HG03196 (cell line): Measurements from ENCODE around the gene CCDC167.

Source experiments
- ATAC-seq: cut with Tn5 transposase; IDR thresholded peaks from one replicate; pipeline ENCODE4 v1.9.1; 2021; ENCODE audit not compliant: unreplicated experiment

CCDC167 gene

DNA sequence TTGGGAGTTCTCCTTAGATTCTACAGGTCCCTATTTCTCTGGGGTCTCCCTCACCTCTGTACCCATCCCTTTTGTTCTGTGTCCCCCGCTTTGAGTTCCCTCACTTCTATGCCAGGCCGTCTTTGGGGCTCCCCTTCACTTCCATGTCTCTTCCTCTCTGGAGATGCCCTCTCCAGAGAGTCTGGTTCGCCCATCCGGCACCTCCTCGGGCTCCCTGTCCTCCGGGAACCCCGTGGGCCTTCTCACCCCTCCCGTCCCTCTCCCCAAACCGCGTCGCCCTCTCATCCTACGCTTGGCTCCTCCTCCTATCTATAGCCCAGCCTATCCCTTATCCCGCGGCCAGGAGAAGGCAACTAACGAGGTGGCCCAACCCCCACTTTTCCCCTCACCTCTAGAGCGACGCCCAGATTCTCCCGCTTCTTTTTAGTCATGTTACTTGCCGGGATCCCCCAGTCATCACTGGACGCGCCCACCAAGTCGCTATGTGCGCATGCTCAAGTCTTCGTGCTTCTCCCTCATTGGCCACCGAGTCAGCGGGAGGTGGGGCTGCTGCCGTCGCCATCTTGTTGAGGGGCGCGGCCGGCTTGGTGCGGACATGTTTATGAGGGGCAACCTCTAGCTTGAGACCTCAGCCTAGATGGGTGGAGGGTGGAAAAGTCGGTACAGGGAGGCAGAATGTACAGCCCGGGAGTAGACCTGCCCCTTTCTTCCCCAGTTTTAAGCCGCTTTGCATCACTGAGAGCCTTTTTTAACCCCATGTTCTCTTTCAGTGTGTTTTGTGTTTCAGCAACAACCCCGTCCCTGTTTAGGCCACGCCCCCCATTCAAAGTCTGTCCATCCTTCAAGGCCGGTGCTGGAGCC, at the start of gene CCDC167:
CCDC167 (minus strand) TSS at position 461 of the 861 bp plus-strand sequence; CDS start at position 431, 30 bp downstream.
- ATAC-seq, result peak; percentile 83

DNA sequence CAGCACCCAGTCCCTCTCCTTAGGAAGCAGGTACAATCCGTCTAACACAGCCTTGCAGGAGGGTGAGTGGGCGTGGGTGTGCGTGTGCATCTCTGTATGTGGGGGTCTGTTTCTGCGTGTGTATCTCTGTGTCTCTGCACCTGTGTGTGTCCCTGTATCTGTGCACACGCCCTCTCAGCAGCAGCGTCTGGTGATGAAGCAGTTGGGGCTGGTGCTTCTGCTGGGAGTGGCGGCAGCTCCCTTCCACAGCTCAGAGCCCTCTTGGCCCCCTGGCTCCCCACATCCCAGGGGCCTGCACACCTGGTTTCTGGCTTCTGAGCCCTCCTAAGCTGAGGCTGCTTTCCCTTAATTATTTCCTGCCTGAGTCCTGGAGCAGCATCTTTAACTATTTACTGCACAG, 49.5 kb upstream of the CCDC167 start:
- ATAC-seq, result no peak

DNA sequence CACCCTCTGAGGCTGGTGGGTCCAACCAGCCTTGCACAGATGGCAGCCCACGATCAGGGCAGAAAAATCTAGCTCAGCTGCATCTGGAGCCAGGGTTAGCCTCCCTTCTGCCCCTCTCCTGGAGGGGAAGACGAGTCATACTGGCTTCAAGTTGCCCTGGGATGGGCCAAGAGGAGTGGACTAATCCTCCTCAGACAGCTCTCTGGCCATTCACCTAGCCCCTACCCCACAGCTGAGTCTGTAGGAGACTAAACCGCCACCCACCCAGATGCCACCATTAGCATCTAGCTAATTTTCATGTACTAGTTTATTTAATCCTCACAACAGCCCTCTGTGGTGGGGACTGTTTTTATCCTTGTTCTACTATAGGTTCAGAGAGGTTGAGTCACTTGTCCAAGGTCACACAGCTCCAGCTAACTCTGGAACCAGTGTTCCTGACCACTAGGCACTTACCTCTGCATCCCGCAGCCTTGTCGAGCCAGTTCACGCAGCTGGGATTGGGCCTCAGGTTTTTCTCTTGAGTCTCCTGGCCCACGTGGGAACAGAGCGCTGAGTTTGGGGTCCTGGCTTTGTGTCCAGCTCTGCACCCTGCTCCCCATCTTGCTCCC, 48.5 kb upstream of the CCDC167 start:
- ATAC-seq, result no peak

DNA sequence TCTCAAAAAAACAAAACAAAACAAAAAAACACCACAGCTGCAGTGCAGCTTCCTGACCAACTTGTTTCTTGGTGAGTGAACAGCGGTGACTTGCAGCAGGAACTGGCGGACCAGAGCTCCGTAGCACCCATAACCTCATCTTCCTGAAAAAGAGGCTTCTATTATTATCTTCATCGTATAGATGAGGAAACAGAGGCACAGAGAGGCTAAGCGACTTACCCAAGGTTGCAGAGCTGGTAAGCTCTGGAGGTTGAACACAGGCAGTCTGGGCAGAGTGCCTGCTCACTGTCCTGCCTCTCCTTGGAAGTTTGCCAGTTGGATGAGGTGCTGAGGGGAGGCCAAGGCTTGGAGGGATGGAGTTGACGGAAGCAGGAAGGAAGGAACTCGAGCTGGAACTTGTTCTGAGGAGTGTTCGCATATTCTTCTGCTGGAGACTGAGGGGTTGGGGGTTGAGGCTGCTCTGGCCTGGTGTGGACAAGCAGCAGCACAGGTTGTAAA, 47.9 kb upstream of the CCDC167 start:
- peak; percentile 34 for ATAC-seq

DNA sequence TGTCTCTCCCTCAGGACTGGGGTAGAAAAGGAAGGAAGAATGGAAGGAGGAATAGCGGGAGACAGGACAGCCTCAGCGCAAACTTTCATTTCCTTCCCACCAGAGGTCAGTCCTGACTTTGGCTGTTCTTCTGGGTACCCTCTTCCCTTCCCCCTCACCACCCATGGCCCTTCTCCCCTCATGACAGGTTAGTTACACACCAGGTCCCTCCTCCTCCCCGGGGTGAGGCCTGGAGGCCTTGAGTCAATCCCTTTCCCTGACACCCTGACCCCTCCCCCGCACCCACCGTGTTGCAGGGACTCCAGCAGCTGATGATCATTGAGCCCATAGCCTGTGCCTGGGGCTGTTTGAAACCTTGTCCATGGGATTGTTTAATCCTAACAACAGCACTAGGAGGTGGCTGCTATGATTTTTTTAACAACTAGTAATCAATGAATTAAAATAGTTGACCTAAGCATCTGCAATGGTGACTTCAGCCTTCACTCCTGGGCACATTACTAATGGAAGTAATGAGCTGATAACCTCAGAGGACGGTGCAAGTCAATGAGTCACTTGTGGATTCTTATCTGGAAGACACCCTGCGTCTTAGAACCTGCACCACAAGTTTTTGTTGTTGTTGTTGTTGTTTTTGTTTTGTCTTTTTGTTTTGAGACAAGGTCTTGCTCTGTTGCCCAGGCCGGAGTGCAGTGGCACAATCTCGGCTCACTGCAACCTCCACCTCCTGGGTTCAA, 46.6 kb upstream of the CCDC167 start:
- no peak for ATAC-seq

DNA sequence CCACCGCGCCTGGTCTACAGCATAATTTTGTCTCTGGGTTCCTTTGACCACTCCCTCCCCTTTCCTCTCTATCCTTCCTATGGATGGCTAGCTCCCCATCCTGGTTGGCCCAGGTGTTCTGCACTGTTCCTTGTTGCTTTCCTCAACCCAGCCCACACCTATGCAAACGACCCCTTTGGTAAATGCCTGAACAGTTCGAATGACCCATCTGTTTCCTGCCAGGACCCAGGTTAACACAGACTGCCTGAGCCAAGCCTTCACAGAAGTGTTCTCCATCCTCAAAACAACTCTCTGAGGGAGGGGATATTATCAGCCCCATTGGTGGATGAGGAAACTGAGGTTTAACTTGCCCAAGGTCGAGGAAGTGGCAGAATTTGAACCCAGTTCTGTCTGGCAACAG, 44.8 kb upstream of the CCDC167 start:
- ATAC-seq, result no peak

DNA sequence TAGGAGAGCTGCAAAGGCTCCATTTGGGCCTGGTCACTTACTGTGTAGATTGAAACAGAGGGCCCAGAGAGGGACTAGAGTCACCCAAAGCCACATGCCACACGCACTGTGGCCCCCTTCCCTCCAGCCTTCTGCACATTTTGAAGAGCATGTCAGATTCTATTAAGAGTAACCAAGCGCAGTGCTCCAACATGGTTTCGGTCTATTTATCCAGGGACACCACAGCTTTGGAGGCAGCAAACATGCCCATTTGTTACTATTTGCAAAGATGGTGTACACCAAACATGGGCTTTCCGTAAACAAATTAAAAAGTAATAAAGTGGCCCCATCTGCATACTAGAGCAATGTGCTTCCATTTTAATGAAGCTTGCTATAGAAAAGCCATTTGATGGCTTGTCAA, 43.7 kb upstream of the CCDC167 start:
- no peak for ATAC-seq

DNA sequence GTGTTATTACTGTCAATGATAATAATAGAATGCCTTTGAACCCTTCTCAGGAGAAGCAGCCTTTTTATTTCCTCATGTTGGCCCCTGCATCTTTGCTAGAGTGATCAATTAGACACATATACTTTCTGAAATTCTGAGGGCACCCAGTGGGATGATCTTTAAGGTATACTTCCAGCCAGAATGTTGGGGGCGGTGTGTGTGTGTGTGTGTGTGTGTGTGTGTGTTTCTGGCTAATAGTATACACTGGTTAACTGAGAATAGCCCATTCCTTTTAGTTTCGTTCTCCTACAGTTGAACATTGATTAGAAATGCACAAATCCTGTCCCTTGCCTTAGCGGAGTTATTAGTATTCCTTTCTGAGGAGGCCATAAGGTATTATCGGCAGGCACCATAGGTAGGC, 41.7 kb upstream of the CCDC167 start:
- no peak for ATAC-seq

DNA sequence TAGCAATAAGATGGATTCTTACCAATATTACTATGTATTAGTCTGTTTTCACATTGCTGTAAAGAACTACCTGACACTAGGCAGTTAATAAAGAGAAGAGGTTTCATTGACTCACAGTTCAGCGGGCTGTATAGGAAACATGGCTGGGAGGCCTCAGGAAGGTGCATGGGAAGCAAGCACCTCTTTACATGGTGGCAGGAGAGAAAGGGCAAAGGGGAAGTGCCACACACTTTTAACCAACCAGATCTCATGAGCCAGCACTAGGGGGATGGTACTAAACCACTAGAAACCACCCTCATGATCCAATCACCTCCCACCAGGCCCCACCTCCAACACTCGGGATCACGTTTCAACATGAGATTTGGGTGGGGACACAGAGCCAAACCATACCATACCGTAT, 40.7 kb upstream of the CCDC167 start:
- no peak for ATAC-seq

DNA sequence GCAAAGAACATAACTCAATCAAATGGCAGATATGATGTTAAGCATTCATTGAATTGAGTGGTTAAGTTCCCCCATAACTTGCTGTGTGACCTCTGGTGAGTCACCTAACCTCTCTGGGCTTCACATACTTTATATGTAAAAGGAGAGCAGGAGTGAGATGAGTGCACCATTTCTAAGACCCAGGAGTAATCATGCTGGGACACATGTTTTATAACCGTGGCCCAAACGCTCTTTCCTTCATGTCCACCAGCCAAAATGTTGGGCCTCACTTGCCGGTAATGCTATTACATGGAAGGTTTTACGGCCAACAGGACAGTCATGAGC, 40.3 kb upstream of the CCDC167 start:
- no peak for ATAC-seq

DNA sequence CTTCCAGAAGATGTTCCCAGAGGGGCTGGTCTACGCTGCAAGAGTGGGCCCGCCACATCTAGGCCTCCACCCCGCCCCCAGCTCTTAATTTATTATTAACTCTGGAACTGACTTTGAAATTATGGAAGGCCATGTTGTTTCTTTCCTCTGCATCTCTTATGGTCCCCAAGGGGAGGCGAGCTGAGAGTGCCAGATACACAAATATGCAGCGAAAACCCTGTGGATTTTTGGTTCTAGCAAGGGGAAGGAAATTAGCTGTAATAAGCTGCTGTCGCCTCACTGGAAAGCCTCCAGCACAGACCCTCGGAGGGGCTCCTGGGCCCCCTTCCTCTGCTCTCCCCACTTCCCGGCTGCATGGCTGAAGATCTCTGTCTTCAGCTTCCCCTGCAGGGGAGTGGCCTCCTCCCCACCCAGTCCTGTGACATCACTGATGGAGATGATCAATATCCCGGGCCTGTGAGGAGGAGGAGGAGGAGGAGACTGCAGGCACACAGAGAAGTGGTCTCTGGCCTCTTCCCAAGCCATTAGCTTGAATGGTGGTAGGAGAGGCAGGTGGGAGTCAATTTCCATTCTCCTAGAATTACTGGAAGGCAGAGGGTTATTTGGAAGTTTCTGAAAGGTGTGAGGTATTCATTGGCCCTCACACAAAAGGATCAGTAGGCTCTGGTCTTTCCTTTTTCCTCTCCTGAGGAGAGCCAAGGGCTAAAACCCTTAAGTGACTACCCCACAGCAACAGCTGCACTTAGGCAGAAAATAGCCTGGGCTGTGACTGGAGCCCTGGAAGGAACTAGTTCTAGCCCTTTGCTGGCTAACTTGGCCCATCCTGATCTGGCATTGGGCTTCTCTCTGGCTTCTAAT, 39.7 kb upstream of the CCDC167 start:
- no peak for ATAC-seq

DNA sequence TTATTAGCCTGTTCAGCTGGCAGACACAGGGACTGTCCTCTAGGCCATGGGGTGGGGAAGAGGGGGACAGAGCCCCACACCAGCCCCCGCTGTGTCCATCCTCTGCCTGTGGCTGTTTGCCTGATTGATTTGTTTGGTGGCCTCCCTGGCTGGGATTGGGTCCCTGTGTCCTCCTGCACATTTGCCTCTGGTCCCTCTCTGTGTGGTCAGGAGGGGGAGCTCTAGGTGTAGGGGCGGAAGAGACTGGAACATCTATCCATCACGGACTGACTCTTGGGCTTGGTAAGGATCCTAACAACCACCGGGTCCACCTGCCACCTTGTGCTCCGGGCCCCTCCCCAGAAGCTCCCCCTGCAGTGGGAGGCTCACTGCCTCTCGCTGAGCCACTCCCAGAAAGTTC, 38.4 kb upstream of the CCDC167 start:
- no peak for ATAC-seq

DNA sequence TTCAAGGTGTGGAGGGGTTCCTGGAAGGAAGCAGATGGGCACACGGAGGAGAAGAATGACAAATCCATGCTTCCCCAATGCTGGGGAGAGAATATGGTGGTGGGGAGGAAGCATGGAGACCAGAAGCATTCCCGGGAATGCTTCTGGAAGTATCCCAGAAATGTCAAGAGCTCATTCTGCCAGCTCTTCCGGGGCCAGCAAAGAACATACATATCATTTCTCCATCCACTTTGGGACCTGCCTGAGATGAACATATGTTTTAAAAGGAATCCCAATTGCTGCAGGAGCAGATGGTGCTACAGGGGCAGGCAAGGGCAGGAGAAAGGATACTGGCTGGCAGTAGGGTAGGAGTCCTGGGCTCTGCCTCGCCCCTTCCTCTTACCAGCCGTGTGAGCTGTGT, 37.9 kb upstream of the CCDC167 start:
- ATAC-seq, result no peak

DNA sequence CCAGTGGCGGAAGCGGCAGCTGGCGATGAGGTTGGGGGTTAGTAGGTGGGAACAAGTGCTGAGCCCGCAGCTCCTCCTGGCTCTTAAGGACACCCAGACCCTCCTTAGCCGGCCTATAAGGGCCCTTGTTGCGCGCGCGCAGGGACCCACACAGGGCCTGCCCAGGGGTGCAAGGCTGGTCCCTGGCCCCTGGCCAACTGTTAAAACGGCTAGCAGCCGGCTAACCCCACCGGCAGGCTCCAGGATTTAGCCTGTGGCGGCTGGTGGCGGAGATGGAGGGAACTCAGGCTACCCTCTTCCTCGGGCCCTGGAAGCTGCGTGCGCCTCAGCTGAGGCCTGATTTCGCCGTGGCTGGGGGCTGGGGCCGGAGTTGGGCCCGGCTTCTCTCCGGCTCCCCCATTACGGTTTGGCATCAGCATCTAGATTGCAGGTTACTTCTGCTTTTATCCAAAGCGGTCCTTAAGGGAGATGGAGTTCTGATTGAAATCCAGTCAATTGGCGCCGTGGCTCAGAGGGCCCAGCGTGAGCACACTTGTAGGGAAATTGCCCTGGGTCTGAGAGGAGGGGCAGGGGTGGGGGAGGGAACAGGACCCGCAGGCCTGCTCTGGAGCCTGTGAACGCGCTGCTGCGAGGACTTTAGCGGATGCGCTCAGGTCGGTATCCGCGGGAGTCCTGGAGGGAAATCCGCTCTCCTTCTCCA, 36.9 kb upstream of the CCDC167 start:
- no peak for ATAC-seq

DNA sequence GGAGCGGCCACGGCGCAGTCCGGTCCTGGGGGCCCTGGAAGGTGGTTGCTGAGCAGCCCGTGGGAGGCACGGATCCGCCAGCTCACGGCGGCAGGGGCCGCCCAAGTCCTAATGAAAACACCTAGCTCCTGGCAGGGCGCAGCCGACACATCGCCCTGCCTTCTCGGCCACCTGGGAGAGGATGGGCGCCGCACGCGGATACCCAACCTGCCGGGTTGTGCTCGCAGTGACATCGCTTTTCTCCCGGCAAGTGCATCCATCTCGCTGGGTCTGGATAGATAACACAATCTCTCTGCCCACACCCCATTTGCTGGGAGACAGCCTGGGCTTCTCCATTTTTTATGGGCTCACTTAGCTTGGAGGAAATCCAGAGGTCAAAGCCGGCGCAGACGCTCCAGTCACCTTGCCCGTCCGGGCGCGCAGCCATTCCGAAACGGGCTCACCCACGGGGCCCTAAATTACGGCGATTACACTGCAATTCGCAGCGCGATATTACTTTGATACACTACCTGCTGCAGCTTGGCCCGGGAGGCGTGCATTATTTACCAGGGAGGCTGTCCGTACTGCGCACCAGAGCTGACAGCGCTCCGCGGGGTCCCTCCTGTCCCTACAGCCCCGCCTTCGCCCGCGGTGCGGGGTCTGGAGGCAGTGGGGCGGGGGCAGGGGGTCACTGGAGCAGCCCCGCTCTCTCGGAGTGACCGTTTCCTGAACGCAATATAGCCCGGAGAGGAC, 36.2 kb upstream of the CCDC167 start:
- ATAC-seq, result no peak

DNA sequence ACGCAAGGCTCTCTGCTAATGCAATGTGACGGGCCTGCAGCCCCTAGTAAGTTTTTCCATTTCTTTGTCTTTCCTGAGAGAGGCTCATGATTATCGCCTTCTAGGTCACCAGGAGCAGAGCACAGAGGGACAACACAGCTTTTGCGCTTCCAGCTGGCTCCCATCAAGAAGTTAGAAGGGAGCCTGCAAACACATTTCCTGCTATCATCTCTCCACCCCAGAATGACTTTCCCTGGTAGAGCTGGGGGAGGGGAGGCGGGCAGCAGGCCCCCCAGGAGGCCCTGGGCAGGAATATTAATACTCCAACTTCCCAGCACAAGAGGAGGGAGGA, 35.7 kb upstream of the CCDC167 start:
- ATAC-seq, result no peak

DNA sequence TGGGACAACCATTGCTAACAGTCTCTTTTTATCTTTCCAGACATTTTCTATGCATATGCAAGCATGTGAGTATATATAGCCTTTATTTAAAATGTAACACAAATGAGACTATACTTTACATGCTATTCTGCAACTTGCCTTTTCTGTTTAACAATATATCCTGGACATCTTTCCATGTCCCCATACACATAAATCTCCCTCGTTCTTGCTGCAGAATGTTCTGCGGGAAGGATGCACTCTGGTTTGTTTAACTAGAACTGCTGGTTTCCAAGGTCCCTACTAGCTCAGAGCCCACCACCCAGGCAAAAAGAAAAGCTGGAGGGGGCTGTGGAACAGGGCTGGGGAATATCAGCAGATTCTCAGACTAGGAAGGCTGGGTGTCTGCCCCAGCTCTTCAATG, 35.2 kb upstream of the CCDC167 start:
- ATAC-seq, result no peak

DNA sequence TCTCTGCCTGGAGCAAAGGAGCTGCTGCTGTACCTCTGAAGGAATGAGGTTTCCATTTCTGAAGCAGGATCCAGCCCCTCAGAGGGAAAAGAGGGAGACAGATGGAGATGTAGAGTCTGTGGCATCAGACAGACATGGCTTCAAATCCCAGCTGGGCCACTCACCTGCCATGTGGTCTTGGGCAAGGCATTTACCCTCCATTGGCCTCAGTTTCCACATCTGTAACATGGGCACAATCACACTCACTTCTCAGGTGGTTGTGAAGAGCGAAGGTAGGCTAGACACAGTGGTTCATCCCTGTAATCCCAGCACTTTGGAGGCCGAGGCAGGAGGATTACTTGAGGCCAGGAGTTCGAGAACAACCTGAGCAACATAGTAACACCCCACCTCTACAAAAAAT, 32.4 kb upstream of the CCDC167 start:
- ATAC-seq, result no peak

DNA sequence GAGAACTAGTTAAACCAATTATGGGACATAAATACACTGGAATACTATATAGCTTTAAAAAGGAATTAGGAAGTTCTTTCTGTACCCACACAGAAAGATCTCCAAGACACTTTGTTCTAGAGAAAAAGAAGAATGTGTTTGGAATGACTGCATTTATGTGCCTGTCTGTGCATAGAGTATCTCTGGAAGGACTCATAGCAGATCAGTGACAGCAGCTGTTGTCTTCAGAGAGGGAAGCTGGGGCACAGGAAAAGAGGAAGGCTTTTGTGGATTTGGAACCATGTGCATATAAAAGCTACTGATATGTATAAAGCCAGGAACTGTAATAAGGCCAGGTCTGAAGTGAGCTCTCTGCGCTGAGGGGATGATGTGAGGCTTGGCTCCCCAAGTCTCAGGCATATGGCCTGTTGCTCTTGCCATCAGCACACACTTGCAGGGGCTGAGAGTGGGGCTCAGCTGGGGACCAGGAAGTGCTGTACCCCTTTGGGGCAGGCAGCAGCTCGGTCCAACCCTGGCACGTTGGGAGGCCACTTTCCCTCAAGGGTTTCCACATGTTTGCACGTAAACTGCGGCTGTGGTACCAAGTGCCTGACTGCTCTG, 31.8 kb upstream of the CCDC167 start:
- ATAC-seq, result no peak
